Neural crest cell (in vitro differentiated cells): ENCODE measurements around the gene B9D2. TPM values are rescaled to one million over a fixed set of nuclear protein-coding genes. Genes with fewer than 3 reads are reported as not detected.

Source experiments
- DNase-seq: peaks from one replicate; pipeline ENCODE4 v3.0.0; 2021; ENCODE audit warnings: low read depth, mixed read lengths, low spot score
- H3K27ac Mint-ChIP-seq: one replicate; pipeline ENCODE4 v1.8.0; 2021; ENCODE audit warnings: mild to moderate bottlenecking, mixed read lengths; ENCODE audit not compliant: unreplicated experiment
- H3K27me3 Mint-ChIP-seq: 2 replicates; pipeline ENCODE4 v1.8.0; 2021; ENCODE audit warnings: low read depth, mild to moderate bottlenecking, mixed read lengths
- H3K36me3 Mint-ChIP-seq: 2 replicates; pipeline ENCODE4 v1.8.0; 2021; ENCODE audit warnings: low read depth, mild to moderate bottlenecking, mixed read lengths
- H3K4me1 Mint-ChIP-seq: 2 replicates; pipeline ENCODE4 v1.8.0; 2021; ENCODE audit warnings: mixed read lengths
- H3K4me3 Mint-ChIP-seq: one replicate; pipeline ENCODE4 v1.8.0; 2021; ENCODE audit warnings: mild to moderate bottlenecking, mixed read lengths
- H3K9me3 Mint-ChIP-seq: 2 replicates; pipeline ENCODE4 v1.8.0; 2021; ENCODE audit warnings: mixed read lengths
- CTCF ChIP-seq: fragments of 200-600 bp; sonication (generic); conservative IDR thresholded peaks from 2 replicates; pipeline ENCODE4 v1.5.0; 2021; ENCODE audit warnings: antibody characterized with exemption, mild to moderate bottlenecking
- total RNA-seq: library from RNA; stranded (reverse); gene quantifications from 2 replicates; pipeline ENCODE4 v1.2.1, GENCODE V29; 2021

Gene B9D2
- total RNA-seq, 1 donor from 2014 or later = 13.8 TPM

- no peak for TF ChIP-seq CTCF
- no peak for DNase-seq
- Mint-ChIP-seq H3K4me3 (peak overlapping the region; percentile 99), H3K36me3 (peaks cover 6% of the 10 kb centered on the region), H3K9me3 (no peaks in the 10 kb centered on the region), H3K27me3 (no peaks in the 10 kb centered on the region), H3K27ac (peak overlapping the region; percentile 100), H3K4me1 (peaks cover 26% of the 10 kb centered on the region)
Observed at GRCh38 chr19:41364524-41365391, 809 bp upstream of the B9D2 start.

DNA sequence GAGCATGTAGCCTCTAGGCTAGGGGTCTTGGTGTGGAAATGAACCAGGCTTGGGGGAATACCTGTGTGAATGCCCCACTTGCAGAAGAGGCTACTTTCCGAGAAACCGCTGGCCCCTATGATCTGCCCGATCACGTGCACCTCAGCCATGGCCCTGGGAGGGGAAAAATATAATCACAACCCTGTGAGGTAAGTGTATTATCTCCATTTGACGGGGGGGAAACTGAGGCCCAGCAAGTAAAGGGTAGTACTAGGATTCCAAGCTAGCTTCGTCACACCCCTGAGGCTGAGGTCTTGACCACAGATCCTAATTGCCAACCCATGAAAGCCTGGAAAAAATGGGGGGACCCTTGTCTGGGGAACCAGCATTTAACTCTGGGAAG, 587 bp downstream of the B9D2 start:
- Mint-ChIP-seq H3K36me3 (peaks cover 6% of the 10 kb centered on the region), H3K27me3 (no peaks in the 10 kb centered on the region), H3K4me1 (peaks cover 26% of the 10 kb centered on the region), H3K27ac (peak overlapping the region; percentile 100), H3K9me3 (no peaks in the 10 kb centered on the region), H3K4me3 (peak overlapping the region; percentile 99)
- DNase-seq = no peak
- TF ChIP-seq CTCF = no peak

DNA sequence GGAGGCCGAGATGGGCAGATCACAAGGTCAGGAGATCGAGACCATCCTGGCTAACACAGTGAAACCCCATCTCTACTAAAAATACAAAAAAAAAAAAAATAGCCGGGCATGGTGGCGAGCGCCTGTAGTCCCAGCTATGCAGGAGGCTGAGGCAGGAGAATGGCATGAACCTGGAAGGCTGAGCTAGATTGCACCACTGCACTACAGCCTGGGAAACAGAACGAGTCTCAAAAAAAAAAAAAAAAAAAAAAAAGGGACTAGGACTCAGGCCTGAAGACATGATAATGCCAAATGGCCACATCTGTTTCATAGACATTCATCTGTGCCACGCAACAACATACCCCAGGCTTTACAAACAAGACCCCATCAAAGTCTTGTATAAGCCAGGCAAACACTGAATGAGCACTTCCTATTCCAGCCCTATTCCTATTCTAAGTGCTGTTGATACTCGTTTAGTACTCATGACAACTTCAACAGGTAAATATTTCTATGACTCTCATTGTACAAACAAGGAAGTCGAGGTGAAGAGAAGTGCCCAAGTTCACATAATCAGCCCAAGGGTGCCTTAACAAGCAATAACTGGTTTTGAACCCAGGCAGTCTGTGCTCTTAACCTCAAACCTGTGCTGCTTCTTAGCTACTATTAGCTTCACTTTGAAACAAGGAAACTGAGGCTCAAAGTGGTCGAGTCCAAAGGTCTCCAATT, 1.7 kb downstream of the B9D2 start:
- H3K27ac Mint-ChIP-seq = no peak overlapping the region
- H3K27me3 Mint-ChIP-seq = no peaks in the 10 kb centered on the region
- H3K4me1 Mint-ChIP-seq = peaks cover 26% of the 10 kb centered on the region
- H3K4me3 Mint-ChIP-seq = peak overlapping the region; percentile 99
- no peak for DNase-seq
- TF ChIP-seq CTCF = no peak
- peaks cover 6% of the 10 kb centered on the region for H3K36me3 Mint-ChIP-seq
- H3K9me3 Mint-ChIP-seq = no peaks in the 10 kb centered on the region

DNA sequence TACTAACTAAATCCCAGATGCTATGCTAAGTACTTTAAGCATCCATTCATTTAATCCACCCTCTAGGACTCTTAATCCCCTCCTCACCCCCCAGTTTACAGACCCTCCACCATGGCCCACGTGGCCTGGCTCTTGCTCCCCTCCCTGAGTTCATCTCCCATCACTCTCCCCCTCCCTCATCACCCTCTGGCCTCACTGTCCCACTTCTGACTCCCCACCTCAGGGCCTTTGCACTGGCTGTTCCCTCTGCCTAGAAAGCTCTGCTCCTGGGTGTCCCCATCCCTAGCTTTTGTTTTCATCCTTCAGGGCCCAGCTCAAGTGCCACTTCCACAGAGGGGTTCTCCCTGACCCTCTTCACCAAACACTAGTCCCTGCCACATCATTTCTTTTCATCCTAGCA, 4.2 kb downstream of the B9D2 start:
- Mint-ChIP-seq H3K36me3 (peaks cover 6% of the 10 kb centered on the region), H3K4me1 (peaks cover 28% of the 10 kb centered on the region), H3K27me3 (peaks cover 6% of the 10 kb centered on the region), H3K4me3 (no peak overlapping the region), H3K9me3 (no peaks in the 10 kb centered on the region), H3K27ac (no peak overlapping the region)
- TF ChIP-seq CTCF = no peak
- no peak for DNase-seq

GRCh38 chr19:41357746-41358145, 6.2 kb downstream of the B9D2 start:
- no peak for TF ChIP-seq CTCF
- no peaks in the 10 kb centered on the region for H3K9me3 Mint-ChIP-seq
- peaks cover 20% of the 10 kb centered on the region for H3K4me1 Mint-ChIP-seq
- H3K27me3 Mint-ChIP-seq = peaks cover 19% of the 10 kb centered on the region
- no peak overlapping the region for H3K27ac Mint-ChIP-seq
- H3K4me3 Mint-ChIP-seq = peak overlapping the region; percentile 16
- DNase-seq = no peak
- H3K36me3 Mint-ChIP-seq = peaks cover 3% of the 10 kb centered on the region
